HepG2 (cell line): ENCODE results near the gene TIMM13. TPM values are rescaled to one million over a fixed set of nuclear protein-coding genes. Genes with fewer than 3 reads are reported as not detected.

Experiments
- ARHGAP35 ChIP-seq: sonication (generic); formaldehyde crosslinking; IDR thresholded peaks from 2 replicates; pipeline ENCODE4 v1.9.0; 2022; ENCODE audit warnings: mild to moderate bottlenecking, inconsistent platforms, moderate library complexity, missing genetic modification reagents, borderline replicate concordance
- ATF2 ChIP-seq: sonication (generic); formaldehyde crosslinking; IDR thresholded peaks from 2 replicates; pipeline ENCODE4 v1.4.0; 2020; ENCODE audit warnings: missing genetic modification reagents
- CEBPB ChIP-seq: IDR thresholded peaks from 2 replicates; pipeline ENCODE4 v1.6.1; 2011; ENCODE audit warnings: low read depth, low read length, improper control_type of control experiment, borderline replicate concordance
- CHD2 ChIP-seq: IDR thresholded peaks from 2 replicates; pipeline ENCODE4 v1.6.1; 2011; ENCODE audit warnings: low read depth, low read length, improper control_type of control experiment
- CHD4 ChIP-seq: fragments of 200-600 bp; sonication (generic); IDR thresholded peaks from 2 replicates; pipeline ENCODE4 v1.7.0; 2017; ENCODE audit warnings: mild to moderate bottlenecking, low read length, borderline replicate concordance
- CREM ChIP-seq, 2 experiments: sonication (generic) in 1 of 2; formaldehyde crosslinking in 1 of 2; IDR thresholded peaks; 2 replicates each; pipeline versions ENCODE4 v1.4.0 to v1.6.1; 2016 to 2020; ENCODE audit warnings: antibody characterized with exemption in 1 of 2, mild to moderate bottlenecking in 1 of 2, missing genetic modification reagents in 1 of 2
- HDAC6 ChIP-seq: fragments of 200-600 bp; sonication (generic); IDR thresholded peaks from 2 replicates; pipeline ENCODE4 v1.7.0; 2017; ENCODE audit warnings: mild to moderate bottlenecking, antibody characterized with exemption, low read length, low read depth
- HMG20B ChIP-seq: conservative IDR thresholded peaks from 2 replicates; pipeline ENCODE4 v1.6.1; 2016; ENCODE audit warnings: missing genetic modification reagents, missing compliant biosample characterization
- IKZF1 ChIP-seq: fragments of 450-650 bp; IDR thresholded peaks from 2 replicates; pipeline ENCODE4 v1.7.1; 2016
- JUND ChIP-seq: sonication (generic); formaldehyde crosslinking; IDR thresholded peaks from 2 replicates; pipeline ENCODE4 v1.8.0; 2022; ENCODE audit warnings: mild to moderate bottlenecking, missing genetic modification reagents
- MEIS1 ChIP-seq: sonication (generic); formaldehyde crosslinking; IDR thresholded peaks from 2 replicates; pipeline ENCODE4 v1.9.0; 2021; ENCODE audit warnings: mild to moderate bottlenecking, missing genetic modification reagents, moderate library complexity, borderline replicate concordance
- NAIF1 ChIP-seq: sonication (generic); formaldehyde crosslinking; IDR thresholded peaks from 2 replicates; pipeline ENCODE4 v1.5.0; 2020; ENCODE audit warnings: mild to moderate bottlenecking, missing genetic modification reagents, borderline replicate concordance
- NBN ChIP-seq: fragments of 450-650 bp; conservative IDR thresholded peaks from 2 replicates; pipeline ENCODE4 v1.6.1; 2017
- POLR2AphosphoS5 ChIP-seq: IDR thresholded peaks from 2 replicates; pipeline ENCODE4 v1.6.1; 2012; ENCODE audit warnings: low read depth, low read length
- TFE3 ChIP-seq: IDR thresholded peaks from 2 replicates; pipeline ENCODE4 v1.6.1; 2016
- TOPORS ChIP-seq: sonication (generic); formaldehyde crosslinking; IDR thresholded peaks from 2 replicates; pipeline ENCODE4 v1.8.0; 2023; ENCODE audit warnings: mild to moderate bottlenecking, missing genetic modification reagents
- ZFAT ChIP-seq: sonication (generic); formaldehyde crosslinking; conservative IDR thresholded peaks from 2 replicates; pipeline ENCODE4 v1.8.1; 2023; ENCODE audit warnings: missing genetic modification reagents, inconsistent platforms
- ZMYM4 ChIP-seq: sonication (generic); formaldehyde crosslinking; IDR thresholded peaks from 2 replicates; pipeline ENCODE4 v1.8.1; 2023; ENCODE audit warnings: mild to moderate bottlenecking, missing genetic modification reagents
- ZNF207 ChIP-seq: fragments of 450-650 bp; IDR thresholded peaks from 2 replicates; pipeline ENCODE4 v1.6.1; 2016; ENCODE audit warnings: antibody characterized with exemption, borderline replicate concordance
- ZNF225 ChIP-seq: sonication (generic); formaldehyde crosslinking; IDR thresholded peaks from 2 replicates; pipeline ENCODE4 v1.4.0; 2020; ENCODE audit warnings: mild to moderate bottlenecking, missing genetic modification reagents
- ZNF235 ChIP-seq: sonication (generic); formaldehyde crosslinking; IDR thresholded peaks from 2 replicates; pipeline ENCODE4 v1.8.1; 2023; ENCODE audit warnings: mild to moderate bottlenecking, missing genetic modification reagents, borderline replicate concordance
- ZNF510 ChIP-seq: sonication (generic); formaldehyde crosslinking; IDR thresholded peaks from 2 replicates; pipeline ENCODE4 v1.4.0; 2020; ENCODE audit warnings: low read depth, mild to moderate bottlenecking, missing genetic modification reagents
- ZNF563 ChIP-seq: sonication (generic); formaldehyde crosslinking; IDR thresholded peaks from 2 replicates; pipeline ENCODE4 v1.8.0; 2022; ENCODE audit warnings: mild to moderate bottlenecking, moderate library complexity, missing genetic modification reagents
- ZNF567 ChIP-seq: sonication (generic); formaldehyde crosslinking; IDR thresholded peaks from 2 replicates; pipeline ENCODE4 v1.8.1; 2023; ENCODE audit warnings: mild to moderate bottlenecking, missing genetic modification reagents, borderline replicate concordance
- ZNF891 ChIP-seq: sonication (generic); formaldehyde crosslinking; IDR thresholded peaks from 2 replicates; pipeline ENCODE4 v1.5.0; 2020; ENCODE audit warnings: mild to moderate bottlenecking, missing genetic modification reagents
- polyA plus RNA-seq, 8 experiments: library from polyadenylated mRNA; depleted of rRNA in 3 of 8; stranded (reverse) in 7 of 8; unstranded in 1 of 8; fragments of >200 nt; fragmentation: Illumina TruSeq in 4 of 8; extraction: Trizol in 4 of 8; gene quantifications; 2 replicates each; pipeline versions ENCODE4 v1.2.1 to v1.2.3, GENCODE V29; 2011 to 2016; ENCODE audit warnings: low read depth in 4 of 8, missing spikeins in 1 of 8, mixed read lengths in 1 of 8; ENCODE audit not compliant: insufficient read depth in 1 of 8
- total RNA-seq, 5 experiments: library from RNA; depleted of rRNA; stranded (reverse); fragments of >200 nt; fragmentation: Illumina TruSeq; extraction: Trizol; gene quantifications; 2 replicates each; pipeline ENCODE4 v1.2.3, GENCODE V29; 2016; ENCODE audit warnings: low read depth in 1 of 5

Gene TIMM13
- total and polyA plus RNA-seq, 2 of the 13 experiments (the other 11 are each of a cell fraction or from before 2014, with no cell fraction given) = 48.4 to 108 TPM

GRCh38 chr19:2416321-2417097, 10.9 kb downstream of the TIMM13 start (continued):
- TF ChIP-seq CREM (IDR thresholded peaks at IDR 0.05) (peak; percentile 68), CREM (CRISPR knock-in tag; IDR thresholded peaks at IDR 0.05) (no peak), ZNF225 (peak; percentile 78; the same call in 1 of the 2 replicates), ZNF235 (CRISPR knock-in tag) (no peak), CEBPB (peak; percentile 61; the same call in 1 of the 2 replicates), ZNF510 (CRISPR knock-in tag) (no peak), CHD2 (no peak), ZNF563 (CRISPR knock-in tag) (peak; percentile 93), ARHGAP35 (CRISPR knock-in tag) (peak; percentile 43; the same call in 1 of the 2 replicates), ATF2 (no peak; the same call in 1 of the 2 replicates), ZNF567 (CRISPR knock-in tag) (peak; percentile 83; the same call in 1 of the 2 replicates), TOPORS (no peak), ZFAT (no peak), NBN (no peak), ZNF891 (CRISPR knock-in tag) (no peak), POLR2AphosphoS5 (peak; percentile 68), CHD4 (no peak), ZNF207 (no peak), TFE3 (CRISPR knock-in tag) (peak; percentile 53; the same call in 1 of the 2 replicates), IKZF1 (no peak), ZMYM4 (CRISPR knock-in tag) (peak; percentile 66), JUND (peak; percentile 55; the same call in 1 of the 2 replicates), MEIS1 (CRISPR knock-in tag) (peak; percentile 67; the same call in 1 of the 2 replicates), HDAC6 (no peak), NAIF1 (CRISPR knock-in tag) (0 out of 2 replicates have a peak, but pooled peaks have one; percentile 41), HMG20B (CRISPR knock-in tag) (0 out of 2 replicates have a peak, but pooled peaks have one; percentile 43)
